Measurements from ENCODE around the gene MCU. TPM values are rescaled to one million over a fixed set of nuclear protein-coding genes. Genes with fewer than 3 reads are reported as not detected.
"Not testable (repeated sequence)": the region's sequence is repeated elsewhere in the genome, so short reads cannot be mapped to it uniquely, and the experiment has no call there.

The MCU gene
- total RNA-seq, 4 donors from 2014 or later = 11.4 to 33.3 (median 24.9) TPM

GRCh38 chr10:72913287-72913686 is 221.3 kb downstream of the MCU start:
- no peaks in the 10 kb centered on the region for H3K4me1 ChIP-seq
- WGBS, 2 donors = 85 to 87% methylated on average over 7 of the region's 7 CpGs
- H3K27ac ChIP-seq = no peak overlapping the region
- no peak for DNase-seq
- H3K27me3 ChIP-seq = no peaks in the 10 kb centered on the region
- no peak overlapping the region for H3K4me3 ChIP-seq (replicated peaks in 1 of 3)
- H3K9me3 ChIP-seq = no peaks in the 10 kb centered on the region
- H3K36me3 ChIP-seq = no peaks in the 10 kb centered on the region
- TF ChIP-seq, protein P1, sequence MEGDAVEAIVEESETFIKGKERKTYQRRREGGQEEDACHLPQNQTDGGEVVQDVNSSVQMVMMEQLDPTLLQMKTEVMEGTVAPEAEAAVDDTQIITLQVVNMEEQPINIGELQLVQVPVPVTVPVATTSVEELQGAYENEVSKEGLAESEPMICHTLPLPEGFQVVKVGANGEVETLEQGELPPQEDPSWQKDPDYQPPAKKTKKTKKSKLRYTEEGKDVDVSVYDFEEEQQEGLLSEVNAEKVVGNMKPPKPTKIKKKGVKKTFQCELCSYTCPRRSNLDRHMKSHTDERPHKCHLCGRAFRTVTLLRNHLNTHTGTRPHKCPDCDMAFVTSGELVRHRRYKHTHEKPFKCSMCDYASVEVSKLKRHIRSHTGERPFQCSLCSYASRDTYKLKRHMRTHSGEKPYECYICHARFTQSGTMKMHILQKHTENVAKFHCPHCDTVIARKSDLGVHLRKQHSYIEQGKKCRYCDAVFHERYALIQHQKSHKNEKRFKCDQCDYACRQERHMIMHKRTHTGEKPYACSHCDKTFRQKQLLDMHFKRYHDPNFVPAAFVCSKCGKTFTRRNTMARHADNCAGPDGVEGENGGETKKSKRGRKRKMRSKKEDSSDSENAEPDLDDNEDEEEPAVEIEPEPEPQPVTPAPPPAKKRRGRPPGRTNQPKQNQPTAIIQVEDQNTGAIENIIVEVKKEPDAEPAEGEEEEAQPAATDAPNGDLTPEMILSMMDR (IDR thresholded peaks at IDR 0.05) = no peak
- TF ChIP-seq POLR2A (IDR thresholded peaks at IDR 0.05) = no peak
- intact Hi-C loops (cut with DNase I) = no loop called here

- 51 to 56% methylated on average over 3 of the region's 3 CpGs for WGBS, 2 donors
- intact Hi-C loops (cut with DNase I); H3K27ac ChIP-seq: not testable (repeated sequence)
Observed at GRCh38 chr10:72917201-72917600, 225.3 kb downstream of the MCU start.

DNA sequence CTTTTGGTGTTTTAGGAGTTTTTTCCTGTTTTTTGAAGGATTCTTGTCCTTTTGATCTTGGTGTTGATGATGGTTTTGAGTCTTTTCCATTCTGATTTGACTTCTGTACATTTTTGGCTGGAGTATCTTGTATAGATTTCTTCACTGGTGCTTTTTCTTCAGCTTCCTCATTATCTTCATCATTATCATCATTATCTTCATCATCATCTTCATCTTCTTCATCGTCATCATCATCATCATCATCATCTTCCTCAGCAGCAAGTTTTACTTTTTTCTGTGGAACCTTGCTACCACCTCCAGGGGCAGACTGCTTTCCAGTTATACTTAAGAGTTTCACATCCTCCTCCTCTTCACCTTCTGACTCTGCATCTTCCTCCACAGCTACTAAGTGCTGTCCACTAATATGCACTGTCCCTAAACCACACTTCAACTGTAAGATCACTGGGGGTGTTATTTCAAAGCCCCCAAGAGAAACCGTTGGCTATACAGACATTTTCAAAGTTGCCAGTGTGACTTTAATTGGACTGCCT is 225.9 kb downstream of the MCU start:
- H3K36me3 ChIP-seq; intact Hi-C loops (cut with DNase I); H3K9me3 ChIP-seq; H3K4me3 ChIP-seq (replicated peaks in 1 of 3); H3K27ac ChIP-seq; H3K27me3 ChIP-seq; DNase-seq; H3K4me1 ChIP-seq: not testable (repeated sequence)
- WGBS, 2 donors = 88 to 89% methylated on average over 2 of the region's 2 CpGs

More at GRCh38 chr10:72917201-72917600, 225.3 kb downstream of the MCU start:
- not testable (repeated sequence) for H3K36me3 ChIP-seq; H3K4me1 ChIP-seq; DNase-seq; H3K4me3 ChIP-seq (replicated peaks in 1 of 3); H3K27me3 ChIP-seq; H3K9me3 ChIP-seq

GRCh38 chr10:72918352-72918751 is 226.4 kb downstream of the MCU start:
- H3K4me3 ChIP-seq (replicated peaks in 1 of 3) = no peak overlapping the region
- no peak for DNase-seq
- intact Hi-C loops (cut with DNase I) = no loop called here
- no peaks in the 10 kb centered on the region for H3K27me3 ChIP-seq
- WGBS, 2 donors = 93 to 95% methylated on average over 8 of the region's 8 CpGs
- no peaks in the 10 kb centered on the region for H3K36me3 ChIP-seq
- H3K9me3 ChIP-seq = no peaks in the 10 kb centered on the region
- no peaks in the 10 kb centered on the region for H3K4me1 ChIP-seq
- no peak overlapping the region for H3K27ac ChIP-seq
- no peak for TF ChIP-seq POLR2A (IDR thresholded peaks at IDR 0.05)
- TF ChIP-seq, protein P1 (IDR thresholded peaks at IDR 0.05) = no peak

DNA sequence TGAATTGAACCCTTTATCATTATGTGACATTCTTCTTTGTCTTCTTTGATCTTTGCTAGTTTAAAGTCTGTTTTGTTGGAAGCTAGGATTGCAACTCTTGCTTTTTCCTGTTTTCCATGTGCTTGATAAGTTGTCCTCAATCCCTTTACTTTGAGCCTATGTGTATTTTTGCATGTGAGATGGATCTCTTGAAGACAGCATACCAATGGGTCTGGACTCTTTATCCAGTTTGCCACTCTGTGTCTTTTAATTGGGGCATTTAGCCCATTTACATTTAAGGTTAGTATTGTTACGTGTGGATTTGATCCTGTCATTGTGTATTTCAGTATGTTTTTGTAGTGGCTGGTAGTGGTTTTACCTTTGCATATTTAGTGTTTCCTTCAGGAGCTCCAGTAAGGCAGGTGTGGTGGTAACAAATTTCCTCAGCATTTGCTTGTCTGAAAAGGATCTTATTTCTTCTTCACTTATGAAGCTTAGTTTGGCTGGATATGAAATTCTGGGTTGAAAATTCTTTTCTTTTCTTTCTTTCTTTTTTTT is 229.3 kb downstream of the MCU start:
- H3K27me3 ChIP-seq; intact Hi-C loops (cut with DNase I); DNase-seq; H3K27ac ChIP-seq; H3K4me1 ChIP-seq; H3K4me3 ChIP-seq (replicated peaks in 1 of 3); H3K36me3 ChIP-seq; H3K9me3 ChIP-seq: not testable (repeated sequence)
- 97% methylated on average over 1 of the region's 1 CpG for WGBS, 2 donors

- H3K27me3 ChIP-seq = no peaks in the 10 kb centered on the region
- no peak overlapping the region for H3K4me3 ChIP-seq (replicated peaks in 1 of 3)
- intact Hi-C loops (cut with DNase I) = no loop called here
- TF ChIP-seq, protein P1 (IDR thresholded peaks at IDR 0.05) = no peak
- no peak for TF ChIP-seq POLR2A (IDR thresholded peaks at IDR 0.05)
- H3K4me1 ChIP-seq = no peaks in the 10 kb centered on the region
- H3K27ac ChIP-seq = no peak overlapping the region
- H3K9me3 ChIP-seq = no peaks in the 10 kb centered on the region
- WGBS, 2 donors = 69 to 74% methylated on average over 11 to 13 of the region's 13 CpGs
- no peak for DNase-seq
- no peaks in the 10 kb centered on the region for H3K36me3 ChIP-seq
Observed at GRCh38 chr10:72924351-72924750, 232.4 kb downstream of the MCU start.
